Measurements from ENCODE around the gene PRR11.

- TF ChIP-seq CTCF (IDR thresholded peaks at IDR 0.05; ENCODE audit: insufficient read depth, low read depth, low read length), result no peak
- TF ChIP-seq EZH2 (IDR thresholded peaks at IDR 0.05; ENCODE audit: insufficient read depth, low read length), result no peak
Measured at GRCh38 chr17:59219370-59219769, 63.8 kb downstream of the PRR11 start.

Data from astrocyte (in vitro differentiated cells and primary cell).